ENCODE measurements around the gene IRF9. TPM values are rescaled to one million over a fixed set of nuclear protein-coding genes. Genes with fewer than 3 reads are reported as not detected.

The IRF9 gene
- total RNA-seq, 1 experiment from 2014 or later: 27.6 TPM

DNA sequence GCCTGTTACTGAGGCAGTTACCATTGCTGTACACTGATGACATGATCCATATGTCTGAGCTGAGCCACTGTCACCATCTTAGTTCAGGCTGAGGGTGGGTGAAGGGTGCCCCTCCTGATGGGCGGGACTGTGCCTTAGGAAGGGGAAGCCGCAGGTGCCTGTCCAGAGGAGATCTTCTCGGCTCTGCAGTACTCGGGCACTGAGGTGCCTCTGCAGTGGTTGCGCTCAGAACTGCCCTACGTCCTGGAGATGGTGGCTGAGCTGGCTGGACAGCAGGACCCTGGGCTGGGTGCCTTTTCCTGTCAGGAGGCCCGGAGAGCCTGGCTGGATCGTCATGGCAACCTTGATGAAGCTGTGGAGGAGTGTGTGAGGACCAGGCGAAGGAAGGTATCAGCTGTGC lies 10.1 kb upstream of the IRF9 start:
- Mint-ChIP-seq H3K9me3 (no peaks in the 10 kb centered on the region), H3K27me3 (ENCODE audit: low read depth) (no peaks in the 10 kb centered on the region), H3K27ac (no peak overlapping the region), H3K36me3 (ENCODE audit: insufficient read depth in 1 of 3, low read depth in 3 of 3) (peaks cover 36 to 69% (median 63%) of the 10 kb centered on the region in 3 experiments), H3K4me3 (no peak overlapping the region; a peak in 1 of 5 replicates), H3K4me1 (peaks cover 13 to 16% of the 10 kb centered on the region in 2 experiments)
- no peak overlapping the region for H3K4me2 ChIP-seq (ENCODE audit: insufficient read depth, insufficient read length, low read length)
- H3K9ac ChIP-seq (ENCODE audit: extremely low read depth, insufficient read length, low read length): no peak overlapping the region
- H3K27ac ChIP-seq (ENCODE audit: insufficient read length, low read depth, low read length): no peak overlapping the region
- no peak overlapping the region for H4K8ac ChIP-seq (replicated peaks; ENCODE audit: insufficient read length, low read depth, low read length)
- H3K4me1 ChIP-seq (ENCODE audit: insufficient read depth, low read length): no peaks in the 10 kb centered on the region
- H2AFZ ChIP-seq (ENCODE audit: low read length): no peak overlapping the region
- H2AK5ac ChIP-seq (ENCODE audit: insufficient read length, low read length): no peak overlapping the region
- H2BK20ac ChIP-seq (ENCODE audit: low read depth, low read length, poor library complexity, severe bottlenecking): no peak overlapping the region
- H3K23me2 ChIP-seq (ENCODE audit: insufficient read length, low read depth, low read length, poor library complexity, severe bottlenecking): peaks cover 15% of the 10 kb centered on the region
- H4K5ac ChIP-seq (ENCODE audit: insufficient read length, low read depth, low read length): no peak overlapping the region
- peaks cover 8% of the 10 kb centered on the region; the same call in 1 of the 2 replicates for H3K79me2 ChIP-seq (ENCODE audit: insufficient read depth, low read length)
- no peak overlapping the region for H3K4ac ChIP-seq (ENCODE audit: low read depth, low read length)
- H3K79me1 ChIP-seq (ENCODE audit: insufficient read depth, low read depth, low read length, poor library complexity, severe bottlenecking): peaks cover 4% of the 10 kb centered on the region
- no peak overlapping the region for H2BK5ac ChIP-seq (ENCODE audit: insufficient read length, low read length)
- no peak overlapping the region for H3K14ac ChIP-seq (ENCODE audit: insufficient read depth, low read length)
- H2BK12ac ChIP-seq (ENCODE audit: insufficient read length, low read depth, low read length): no peak overlapping the region
- no peak overlapping the region for H3K56ac ChIP-seq (ENCODE audit: insufficient read length, low read depth, low read length)
- no peak overlapping the region for H2BK120ac ChIP-seq (ENCODE audit: low read depth, low read length, poor library complexity, severe bottlenecking)
- no peak for TF ChIP-seq CTCF (conservative IDR thresholded peaks at IDR 0.05)
- no peaks in the 10 kb centered on the region for H4K20me1 ChIP-seq (ENCODE audit: control insufficient read depth, insufficient read depth, insufficient read length)
- no peak for DNase-seq
- no peak overlapping the region for H3T11ph ChIP-seq (ENCODE audit: low read length)
- H2BK15ac ChIP-seq (ENCODE audit: low read depth, low read length): no peak overlapping the region
- H3K18ac ChIP-seq (ENCODE audit: insufficient read length, low read depth, low read length): no peak overlapping the region
- no CpG with 5 or more reads among the region's 9 CpGs for WGBS (ENCODE audit: extremely low coverage, insufficient read length, low lambda C conversion rate)
- H4K91ac ChIP-seq (ENCODE audit: insufficient read length, low read depth, low read length): no peak overlapping the region
- no peaks in the 10 kb centered on the region for H3K9me3 ChIP-seq (ENCODE audit: control insufficient read depth, low read depth, low read length)
- H3K27me3 ChIP-seq (ENCODE audit: insufficient read depth, low read length): no peaks in the 10 kb centered on the region
- H3K23ac ChIP-seq (ENCODE audit: insufficient read length, low read depth, low read length): no peak overlapping the region

Measured in H9 (cell line).